Measurements from ENCODE around the gene SORBS1.

DNA sequence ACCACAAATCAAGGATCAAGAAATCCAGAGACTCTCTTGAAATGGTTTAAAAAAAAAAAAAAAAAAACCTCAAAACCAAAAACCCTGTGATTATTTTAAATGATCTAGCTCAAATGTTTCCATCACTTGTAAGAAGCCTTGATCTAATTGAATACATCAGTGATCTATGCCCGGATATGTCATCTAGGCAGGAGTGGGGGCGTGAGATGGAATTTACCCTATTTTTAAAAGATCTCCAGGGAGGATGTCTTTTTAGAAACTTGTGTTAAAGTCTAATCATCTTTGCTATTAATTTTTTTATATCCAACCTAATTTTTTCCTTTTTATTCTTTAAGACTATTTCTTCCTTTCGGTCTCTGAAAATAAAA is 169.0 kb downstream of the SORBS1 start:
- TF ChIP-seq, protein P1, sequence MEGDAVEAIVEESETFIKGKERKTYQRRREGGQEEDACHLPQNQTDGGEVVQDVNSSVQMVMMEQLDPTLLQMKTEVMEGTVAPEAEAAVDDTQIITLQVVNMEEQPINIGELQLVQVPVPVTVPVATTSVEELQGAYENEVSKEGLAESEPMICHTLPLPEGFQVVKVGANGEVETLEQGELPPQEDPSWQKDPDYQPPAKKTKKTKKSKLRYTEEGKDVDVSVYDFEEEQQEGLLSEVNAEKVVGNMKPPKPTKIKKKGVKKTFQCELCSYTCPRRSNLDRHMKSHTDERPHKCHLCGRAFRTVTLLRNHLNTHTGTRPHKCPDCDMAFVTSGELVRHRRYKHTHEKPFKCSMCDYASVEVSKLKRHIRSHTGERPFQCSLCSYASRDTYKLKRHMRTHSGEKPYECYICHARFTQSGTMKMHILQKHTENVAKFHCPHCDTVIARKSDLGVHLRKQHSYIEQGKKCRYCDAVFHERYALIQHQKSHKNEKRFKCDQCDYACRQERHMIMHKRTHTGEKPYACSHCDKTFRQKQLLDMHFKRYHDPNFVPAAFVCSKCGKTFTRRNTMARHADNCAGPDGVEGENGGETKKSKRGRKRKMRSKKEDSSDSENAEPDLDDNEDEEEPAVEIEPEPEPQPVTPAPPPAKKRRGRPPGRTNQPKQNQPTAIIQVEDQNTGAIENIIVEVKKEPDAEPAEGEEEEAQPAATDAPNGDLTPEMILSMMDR (IDR thresholded peaks at IDR 0.05) = no peak
- TF ChIP-seq POLR2A (IDR thresholded peaks at IDR 0.05) = no peak

All from body of pancreas (tissue), 4 donors.